Transverse colon (tissue), 4 donors: Measurements from ENCODE around the gene ATAD3C.

Source experiments
- CTCF ChIP-seq, 5 experiments: fragments of 200-600 bp in 3 of 5; fragments of 450-650 bp in 2 of 5; sonication (generic) in 3 of 5; IDR thresholded peaks; 1 replicate in 2 of 5; 2 replicates in 3 of 5; pipeline ENCODE4 v1.5.1; 2016 to 2017; ENCODE audit warnings: antibody characterized with exemption in 5 of 5, inconsistent platforms in 3 of 5, mild to moderate bottlenecking in 2 of 5, moderate library complexity in 1 of 5
- EP300 ChIP-seq: sonication (generic); formaldehyde crosslinking; IDR thresholded peaks from one replicate; pipeline ENCODE4 v1.6.1; 2017; ENCODE audit warnings: antibody characterized with exemption, low read depth
- POLR2A ChIP-seq: fragments of 450-650 bp; IDR thresholded peaks from one replicate; pipeline ENCODE4 v1.6.1; 2016; ENCODE audit warnings: antibody characterized with exemption, mild to moderate bottlenecking, moderate library complexity
- POLR2AphosphoS5 ChIP-seq, 3 donors: sonication (generic); formaldehyde crosslinking; IDR thresholded peaks; one replicate each; pipeline ENCODE4 v1.6.1; 2016; ENCODE audit warnings: antibody characterized with exemption in 3 of 3

- TF ChIP-seq CTCF (IDR thresholded peaks at IDR 0.05): no peak
- TF ChIP-seq EP300: no peak
- no peak for TF ChIP-seq POLR2A
- no peak for TF ChIP-seq POLR2AphosphoS5 (IDR thresholded peaks at IDR 0.05)
Observed at GRCh38 chr1:1487701-1488100, 38.2 kb downstream of the ATAD3C start.
